WTC11 (cell line): Measurements from ENCODE around the gene FBN3. TPM values are rescaled to one million over a fixed set of nuclear protein-coding genes. Genes with fewer than 3 reads are reported as not detected.

Experiments used
- ATAC-seq: fragments of 200-7000 bp; cut with Tn5 transposase; 2 replicates; pipeline ENCODE4 v1.10.0; 2021; ENCODE audit warnings: mild to moderate bottlenecking, moderate library complexity
- CTCF ChIA-PET: fragments of 300-600 bp; sonication (Branson Sonifier 250); formaldehyde crosslinking; loops from one replicate; lab custom pipeline; 2021; ENCODE audit warnings: antibody characterized with exemption; lab: Charles Lee
- POLR2A ChIA-PET: fragments of 350-600 bp; sonication (Branson Sonifier 250); formaldehyde crosslinking; loops from one replicate; lab custom pipeline; 2021; ENCODE audit warnings: antibody characterized with exemption; lab: Charles Lee
- DNase-seq: peaks from one replicate; pipeline ENCODE4 v3.0.0; 2021; ENCODE audit warnings: low spot score
- H3K27ac Mint-ChIP-seq: 2 replicates; pipeline ENCODE4 v1.8.0; 2021; ENCODE audit warnings: mixed read lengths
- H3K27me3 Mint-ChIP-seq: 2 replicates; pipeline ENCODE4 v1.8.0; 2021; ENCODE audit warnings: low read depth, mild to moderate bottlenecking, moderate library complexity, mixed read lengths
- H3K36me3 Mint-ChIP-seq: 2 replicates; pipeline ENCODE4 v1.8.0; 2021; ENCODE audit warnings: mixed read lengths
- H3K4me1 Mint-ChIP-seq: 2 replicates; pipeline ENCODE4 v1.8.0; 2022; ENCODE audit warnings: mixed read lengths
- H3K4me3 Mint-ChIP-seq: 2 replicates; pipeline ENCODE4 v1.8.0; 2021; ENCODE audit warnings: mild to moderate bottlenecking, moderate library complexity, mixed read lengths
- H3K9me3 Mint-ChIP-seq: 2 replicates; pipeline ENCODE4 v1.8.0; 2021; ENCODE audit warnings: mixed read lengths
- ATF2 ChIP-seq: sonication (generic); formaldehyde crosslinking; IDR thresholded peaks from 2 replicates; pipeline ENCODE4 v1.8.1; 2022; ENCODE audit warnings: low read depth, missing genetic modification reagents, borderline replicate concordance
- CBFB ChIP-seq: sonication (generic); formaldehyde crosslinking; IDR thresholded peaks from 2 replicates; pipeline ENCODE4 v1.8.1; 2022; ENCODE audit warnings: mild to moderate bottlenecking, low read depth, missing genetic modification reagents
- CDX4 ChIP-seq: fragments of 250-450 bp; sonication (Bioruptor Pico); IDR thresholded peaks from 2 replicates; pipeline ENCODE4 v1.9.0; 2021; ENCODE audit warnings: moderate library complexity, mild to moderate bottlenecking, inconsistent platforms, borderline replicate concordance
- E2F1 ChIP-seq: sonication (generic); formaldehyde crosslinking; IDR thresholded peaks from 2 replicates; pipeline ENCODE4 v1.8.0; 2022; ENCODE audit warnings: mild to moderate bottlenecking, missing genetic modification reagents
- EMX1 ChIP-seq: fragments of 250-450 bp; sonication (Bioruptor Pico); IDR thresholded peaks from 2 replicates; pipeline ENCODE4 v1.8.0; 2021; ENCODE audit warnings: mild to moderate bottlenecking
- ERG ChIP-seq: fragments of 250-450 bp; sonication (Bioruptor Pico); IDR thresholded peaks from 2 replicates; pipeline ENCODE4 v1.8.0; 2021; ENCODE audit warnings: mild to moderate bottlenecking
- FOXJ3 ChIP-seq: sonication (generic); formaldehyde crosslinking; IDR thresholded peaks from 2 replicates; pipeline ENCODE4 v1.9.0; 2021; ENCODE audit warnings: missing genetic modification reagents, mild to moderate bottlenecking, borderline replicate concordance
- HMGA2 ChIP-seq: fragments of 250-450 bp; sonication (Bioruptor Pico); IDR thresholded peaks from 2 replicates; pipeline ENCODE4 v1.4.0; 2021; ENCODE audit warnings: mild to moderate bottlenecking, moderate library complexity
- MXD4 ChIP-seq: fragments of 250-450 bp; sonication (Bioruptor Pico); IDR thresholded peaks from 2 replicates; pipeline ENCODE4 v1.8.0; 2021; ENCODE audit warnings: mild to moderate bottlenecking, moderate library complexity, borderline replicate concordance
- NR3C1 ChIP-seq: sonication (generic); formaldehyde crosslinking; conservative IDR thresholded peaks from 2 replicates; pipeline ENCODE4 v1.8.1; 2023; ENCODE audit warnings: low read depth, mild to moderate bottlenecking, missing genetic modification reagents
- PRRX2 ChIP-seq: fragments of 250-450 bp; sonication (Bioruptor Pico); IDR thresholded peaks from 2 replicates; pipeline ENCODE4 v1.8.0; 2021; ENCODE audit warnings: mild to moderate bottlenecking
- RORB ChIP-seq: fragments of 250-450 bp; sonication (Bioruptor Pico); IDR thresholded peaks from 2 replicates; pipeline ENCODE4 v1.9.0; 2021; ENCODE audit warnings: mild to moderate bottlenecking
- ZBTB21 ChIP-seq: sonication (generic); formaldehyde crosslinking; IDR thresholded peaks from 2 replicates; pipeline ENCODE4 v1.8.1; 2023; ENCODE audit warnings: mild to moderate bottlenecking, missing genetic modification reagents, borderline replicate concordance
- ZNF263 ChIP-seq: sonication (generic); formaldehyde crosslinking; IDR thresholded peaks from 2 replicates; pipeline ENCODE4 v1.8.1; 2022; ENCODE audit warnings: low read depth, mild to moderate bottlenecking, moderate library complexity, missing genetic modification reagents
- ZNF423 ChIP-seq: fragments of 250-450 bp; sonication (Bioruptor Pico); IDR thresholded peaks from 2 replicates; pipeline ENCODE4 v2.1.2; 2022; ENCODE audit warnings: mild to moderate bottlenecking, moderate library complexity
- ZNF425 ChIP-seq: fragments of 250-450 bp; sonication (Bioruptor Pico); conservative IDR thresholded peaks from 2 replicates; pipeline ENCODE4 v1.9.0; 2021; ENCODE audit warnings: mild to moderate bottlenecking
- ZNF532 ChIP-seq: fragments of 250-450 bp; sonication (Bioruptor Pico); IDR thresholded peaks from 2 replicates; pipeline ENCODE4 v1.9.0; 2021; ENCODE audit warnings: mild to moderate bottlenecking, borderline replicate concordance
- ZSCAN18 ChIP-seq: fragments of 250-450 bp; sonication (Bioruptor Pico); IDR thresholded peaks from 2 replicates; pipeline ENCODE4 v2.1.2; 2022; ENCODE audit warnings: mild to moderate bottlenecking, moderate library complexity
- total RNA-seq: library from RNA; stranded (reverse); gene quantifications from 3 replicates; pipeline ENCODE4 v1.2.3, GENCODE V29; 2021

FBN3 gene
- total RNA-seq, 1 experiment from 2014 or later, result 54.8 TPM

GRCh38 chr19:8088752-8089663 lies 60.4 kb downstream of the FBN3 start:
- TF ChIP-seq ZNF425 (CRISPR knock-in tag), result no peak
- no peak for TF ChIP-seq FOXJ3 (CRISPR knock-in tag)
- no peak for TF ChIP-seq PRRX2 (CRISPR knock-in tag)
- no peak for TF ChIP-seq E2F1 (CRISPR knock-in tag)
- no peak for TF ChIP-seq NR3C1 (CRISPR knock-in tag)
- no peak for TF ChIP-seq EMX1 (CRISPR knock-in tag)
- no peak for TF ChIP-seq HMGA2 (CRISPR knock-in tag)
- TF ChIP-seq ZBTB21 (CRISPR knock-in tag), result no peak
- no peak for TF ChIP-seq ZNF423
- no peak for TF ChIP-seq CDX4 (CRISPR knock-in tag)
- no peak for TF ChIP-seq RORB
- no peak for TF ChIP-seq ZNF532 (CRISPR knock-in tag)
- no peak for TF ChIP-seq ZSCAN18 (CRISPR knock-in tag)
- no peak for TF ChIP-seq ZNF263 (CRISPR knock-in tag)
- TF ChIP-seq CBFB, result no peak
- no peak for TF ChIP-seq MXD4 (CRISPR knock-in tag)
- no peak for TF ChIP-seq ERG (CRISPR knock-in tag)
- TF ChIP-seq ATF2, result no peak
- no peak overlapping the region for H3K4me3 Mint-ChIP-seq
- no peak overlapping the region for H3K27ac Mint-ChIP-seq
- ChIA-PET CTCF (no interaction called here), POLR2A (no interaction called here)
- peaks cover 40% of the 10 kb centered on the region for H3K36me3 Mint-ChIP-seq
- no peaks in the 10 kb centered on the region; the same call in 1 of the 2 replicates for H3K27me3 Mint-ChIP-seq
- no peak for DNase-seq
- no peaks in the 10 kb centered on the region for H3K9me3 Mint-ChIP-seq
- peak; percentile 28; the same call in 1 of the 2 replicates for ATAC-seq
- H3K4me1 Mint-ChIP-seq, result no peaks in the 10 kb centered on the region
